Measurements from ENCODE around the gene CELF5.

- TF ChIP-seq CTCF (conservative IDR thresholded peaks at IDR 0.05), result no peak
- TF ChIP-seq ZFX (IDR thresholded peaks at IDR 0.05), result no peak
Observed at GRCh38 chr19:3231288-3231687, 6.8 kb downstream of the CELF5 start.
